H1 (cell line): Measurements from ENCODE around the gene EMD. TPM values are rescaled to one million over a fixed set of nuclear protein-coding genes. Genes with fewer than 3 reads are reported as not detected.
"Not testable (repeated sequence)": the region's sequence is repeated elsewhere in the genome, so short reads cannot be mapped to it uniquely, and the experiment has no call there.

Source experiments
- CTCF ChIA-PET: fragments of 300-600 bp; sonication (Branson Sonifier 250); formaldehyde crosslinking; loops from one replicate; lab custom pipeline; 2021; ENCODE audit not compliant: partially characterized antibody; lab: Charles Lee
- POLR2A ChIA-PET: fragments of 300-600 bp; sonication (Branson Sonifier 250); formaldehyde crosslinking; loops from one replicate; lab custom pipeline; 2021; ENCODE audit warnings: inconsistent platforms; ENCODE audit not compliant: partially characterized antibody; lab: Charles Lee
- DNase-seq, 2 experiments: peaks; one replicate each; pipeline versions ENCODE4 v3.0.0 to v3.0.0-alpha.2; 2010 to 2022; ENCODE audit warnings: low spot score in 2 of 2, low read depth in 1 of 2, mixed read lengths in 1 of 2
- FAIRE-seq: peaks from 2 replicates; lab custom pipeline; 2011; peaks lifted over from hg19 to GRCh38; lab: Jason Lieb, UNC
- H2AFZ ChIP-seq: 2 replicates; pipeline ENCODE4 v1.8.1; 2012; ENCODE audit warnings: low read length, inconsistent platforms
- H2AK5ac ChIP-seq: 2 replicates; pipeline ENCODE4 v1.6.1; 2013; ENCODE audit warnings: low read depth, low read length
- H2BK120ac ChIP-seq: replicated peaks from 2 replicates; pipeline ENCODE3; 2013; ENCODE audit warnings: low read depth, low read length, inconsistent platforms
- H2BK12ac ChIP-seq: 2 replicates; pipeline ENCODE4 v1.6.1; 2013; ENCODE audit warnings: low read depth, low read length
- H2BK15ac ChIP-seq: 2 replicates; pipeline ENCODE4 v1.6.1; 2013; ENCODE audit warnings: low read length
- H2BK20ac ChIP-seq: 2 replicates; pipeline ENCODE4 v1.6.1; 2013; ENCODE audit warnings: low read length
- H2BK5ac ChIP-seq: 2 replicates; pipeline ENCODE4 v1.6.1; 2013; ENCODE audit warnings: low read depth, low read length
- H3K14ac ChIP-seq: 2 replicates; pipeline ENCODE4 v1.6.1; 2013; ENCODE audit warnings: inconsistent platforms; ENCODE audit not compliant: insufficient read length
- H3K18ac ChIP-seq: 2 replicates; pipeline ENCODE4 v1.6.1; 2013; ENCODE audit warnings: low read length; ENCODE audit errors: extremely low read depth
- H3K23ac ChIP-seq: 2 replicates; pipeline ENCODE4 v1.6.1; 2013; ENCODE audit warnings: inconsistent platforms; ENCODE audit not compliant: insufficient read length
- H3K23me2 ChIP-seq: 2 replicates; pipeline ENCODE4 v1.6.1; 2013; ENCODE audit warnings: low read depth, low read length
- H3K27ac ChIP-seq: 2 replicates; pipeline ENCODE4 v1.6.1; 2011; ENCODE audit warnings: low read depth, low read length, inconsistent platforms
- H3K27me3 ChIP-seq, 4 experiments: replicated peaks in 1 of 4; 1 replicate in 1 of 4; 2 replicates in 3 of 4; pipeline versions ENCODE4 v1.6.1 to v1.8.1; 2011 to 2013; ENCODE audit warnings: low read length in 3 of 4, mild to moderate bottlenecking in 3 of 4, inconsistent platforms in 2 of 4, mixed read lengths in 2 of 4, moderate library complexity in 1 of 4; ENCODE audit not compliant: control insufficient read depth in 3 of 4, insufficient read depth in 3 of 4; ENCODE audit errors: extremely low read depth in 1 of 4
- H3K36me3 ChIP-seq, 4 experiments: 2 replicates each; pipeline versions ENCODE4 v1.6.1 to v1.8.1; 2011 to 2013; ENCODE audit warnings: mild to moderate bottlenecking in 4 of 4, low read length in 3 of 4, moderate library complexity in 2 of 4, control low read depth in 1 of 4, inconsistent platforms in 1 of 4; ENCODE audit not compliant: insufficient read depth in 4 of 4, control insufficient read depth in 2 of 4
- H3K4ac ChIP-seq: replicated peaks from 2 replicates; pipeline ENCODE3; 2013; ENCODE audit warnings: low read length, low read depth, mixed read lengths, inconsistent platforms; ENCODE audit not compliant: insufficient read length
- H3K4me1 ChIP-seq, 4 experiments: replicated peaks in 1 of 4; 1 replicate in 1 of 4; 2 replicates in 3 of 4; pipeline versions ENCODE4 v1.6.1 to v1.8.1; 2011 to 2013; ENCODE audit warnings: low read length in 3 of 4, inconsistent platforms in 2 of 4, mixed read lengths in 1 of 4; ENCODE audit not compliant: insufficient read depth in 4 of 4, control insufficient read depth in 3 of 4
- H3K4me2 ChIP-seq, 2 experiments: 2 replicates each; pipeline versions ENCODE4 v1.6.1 to v1.8.1; 2011 to 2013; ENCODE audit warnings: low read depth in 2 of 2, low read length in 2 of 2, control low read depth in 1 of 2, inconsistent platforms in 1 of 2, mild to moderate bottlenecking in 1 of 2; ENCODE audit not compliant: insufficient read depth in 1 of 2
- H3K4me3 ChIP-seq, 4 experiments: fragments of 200-600, 300-600 bp in 1 of 4; sonication (generic), shearing (Covaris generic), sonication (Bioruptor Twin) in 1 of 4; 2 replicates each; pipeline versions ENCODE4 v1.5.1 to v1.8.1; 2011 to 2016; ENCODE audit warnings: low read length in 4 of 4, low read depth in 3 of 4, control low read depth in 2 of 4, inconsistent platforms in 2 of 4, mild to moderate bottlenecking in 2 of 4, mixed read lengths in 1 of 4, moderate library complexity in 1 of 4; ENCODE audit not compliant: insufficient read depth in 2 of 4; ENCODE audit errors: extremely low read depth in 1 of 4
- H3K56ac ChIP-seq: replicated peaks from 2 replicates; pipeline ENCODE3; 2013; ENCODE audit warnings: low read depth, mild to moderate bottlenecking, mixed read lengths, low read length, inconsistent platforms; ENCODE audit not compliant: insufficient read length
- H3K79me1 ChIP-seq: 2 replicates; pipeline ENCODE4 v1.6.1; 2013; ENCODE audit warnings: low read depth, low read length, control low read depth
- H3K79me2 ChIP-seq, 2 experiments: 2 replicates each; pipeline versions ENCODE4 v1.6.1 to v1.8.1; 2012 to 2013; ENCODE audit warnings: low read length in 2 of 2, mild to moderate bottlenecking in 2 of 2, inconsistent platforms in 1 of 2; ENCODE audit not compliant: insufficient read depth in 2 of 2, control insufficient read depth in 1 of 2
- H3K9ac ChIP-seq, 4 experiments: replicated peaks in 1 of 4; 1 replicate in 1 of 4; 2 replicates in 3 of 4; pipeline versions ENCODE4 v1.6.1 to v1.8.1; 2011 to 2013; ENCODE audit warnings: low read depth in 3 of 4, low read length in 3 of 4, control low read depth in 2 of 4, mild to moderate bottlenecking in 2 of 4, moderate library complexity in 2 of 4, inconsistent platforms in 1 of 4; ENCODE audit errors: extremely low read depth in 1 of 4
- H3K9me3 ChIP-seq, 2 experiments: 2 replicates each; pipeline versions ENCODE4 v1.6.1 to v1.8.1; 2012 to 2013; ENCODE audit warnings: mild to moderate bottlenecking in 2 of 2, moderate library complexity in 2 of 2, control low read depth in 1 of 2, inconsistent platforms in 1 of 2, low read depth in 1 of 2, low read length in 1 of 2, mixed read lengths in 1 of 2; ENCODE audit not compliant: insufficient read depth in 2 of 2
- H4K20me1 ChIP-seq, 2 experiments: replicated peaks in 1 of 2; 2 replicates each; pipeline versions ENCODE3 to v1.8.1; 2011 to 2013; ENCODE audit warnings: inconsistent platforms in 2 of 2, low read length in 2 of 2, mild to moderate bottlenecking in 1 of 2; ENCODE audit not compliant: insufficient read depth in 2 of 2, control insufficient read depth in 1 of 2
- H4K5ac ChIP-seq: 2 replicates; pipeline ENCODE4 v1.6.1; 2013; ENCODE audit warnings: low read length, low read depth, mixed read lengths, inconsistent platforms; ENCODE audit not compliant: insufficient read length
- H4K8ac ChIP-seq: 2 replicates; pipeline ENCODE4 v1.8.0; 2013; ENCODE audit warnings: mild to moderate bottlenecking, moderate library complexity, low read length, inconsistent platforms; ENCODE audit not compliant: insufficient read depth; ENCODE audit errors: extremely low read depth
- H4K91ac ChIP-seq: replicated peaks from 2 replicates; pipeline ENCODE3; 2013; ENCODE audit warnings: low read length, mixed read lengths, inconsistent platforms; ENCODE audit not compliant: insufficient read length
- WGBS, 2 experiments: shearing (Covaris generic) in 1 of 2; methylation state at CpG; one replicate each; pipeline versions ENCODE4 v1.1.6 to v1.1.7; 2013 to 2015; ENCODE audit warnings: low lambda C conversion rate in 2 of 2, mixed read lengths in 2 of 2, inconsistent platforms in 1 of 2, low coverage in 1 of 2, missing lambda C conversion rate in 1 of 2; ENCODE audit not compliant: insufficient replicate concordance in 2 of 2, insufficient coverage in 1 of 2, insufficient read length in 1 of 2; ENCODE audit errors: extremely low coverage in 1 of 2, missing lambda C conversion rate in 1 of 2; 5-methylcytosine and 5-hydroxymethylcytosine counted together
- polyA plus RNA-seq, 7 experiments: library from polyadenylated mRNA; depleted of rRNA in 3 of 7; stranded (reverse) in 5 of 7; unstranded in 2 of 7; fragments of >200 nt in 5 of 7; fragments of 200-250 nt in 2 of 7; gene quantifications; 1 replicate in 5 of 7; 2 replicates in 1 of 7; 4 replicates in 1 of 7; pipeline versions ENCODE4 v1.2.1 to v1.2.3, GENCODE V29; 2011 to 2013; ENCODE audit warnings: missing spikeins in 2 of 7, mixed read lengths in 2 of 7
- total RNA-seq: library from RNA; stranded (reverse); fragmentation: NEBNext Ultra II Directional; extraction: Animal tissue kit (Norgen Biotek cat#: 25700); gene quantifications from 2 replicates; pipeline ENCODE4 v1.2.1, GENCODE V29; 2021

The EMD gene
- total and polyA plus RNA-seq, 2 of the 8 experiments (the other 6 are each of a cell fraction or from before 2014, with no cell fraction given), result 45.5 to 109 TPM

DNA sequence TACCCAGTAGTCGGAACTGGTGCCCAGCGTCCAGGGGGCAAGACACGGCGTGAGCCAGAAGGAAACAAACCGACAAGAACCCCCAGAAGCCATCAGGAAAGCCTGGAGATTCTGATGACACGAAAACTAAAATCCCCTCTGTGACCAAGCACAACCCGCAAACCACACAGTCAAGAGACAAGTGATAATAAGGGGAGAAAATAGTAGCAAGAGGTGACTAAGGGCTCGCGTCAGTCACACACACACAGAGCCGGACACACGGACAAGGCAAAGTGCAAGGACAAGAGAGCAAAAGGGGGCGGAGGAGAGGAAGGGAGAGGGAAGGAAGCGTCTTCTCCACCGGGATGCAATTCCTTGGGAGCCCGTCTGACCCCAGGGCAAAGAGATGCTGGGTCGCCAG lies 9.6 kb downstream of the EMD start:
- not testable (repeated sequence) for H2BK15ac ChIP-seq, DNase-seq, FAIRE-seq

More for the DNA sequence above, 9.6 kb downstream of the EMD start:
- H3K79me2 ChIP-seq, H2BK5ac ChIP-seq, H3K4ac ChIP-seq, H3K4me2 ChIP-seq, H3K4me3 ChIP-seq, H3K23ac ChIP-seq, H3K14ac ChIP-seq, H3K27me3 ChIP-seq, H3K9ac ChIP-seq, H4K8ac ChIP-seq, CTCF ChIA-PET, H4K91ac ChIP-seq, H3K18ac ChIP-seq, H3K23me2 ChIP-seq, POLR2A ChIA-PET, H4K5ac ChIP-seq, H3K27ac ChIP-seq, H3K4me1 ChIP-seq, H2BK20ac ChIP-seq, H3K79me1 ChIP-seq, H4K20me1 ChIP-seq, H2AK5ac ChIP-seq, H2BK12ac ChIP-seq, H3K56ac ChIP-seq, H2AFZ ChIP-seq, H2BK120ac ChIP-seq, H3K36me3 ChIP-seq, H3K9me3 ChIP-seq: not testable (repeated sequence)
- no CpG with 5 or more reads among the region's 16 CpGs for WGBS, 2 experiments
